ENCODE data around the gene TEDDM1.

TEDDM1 gene

DNA sequence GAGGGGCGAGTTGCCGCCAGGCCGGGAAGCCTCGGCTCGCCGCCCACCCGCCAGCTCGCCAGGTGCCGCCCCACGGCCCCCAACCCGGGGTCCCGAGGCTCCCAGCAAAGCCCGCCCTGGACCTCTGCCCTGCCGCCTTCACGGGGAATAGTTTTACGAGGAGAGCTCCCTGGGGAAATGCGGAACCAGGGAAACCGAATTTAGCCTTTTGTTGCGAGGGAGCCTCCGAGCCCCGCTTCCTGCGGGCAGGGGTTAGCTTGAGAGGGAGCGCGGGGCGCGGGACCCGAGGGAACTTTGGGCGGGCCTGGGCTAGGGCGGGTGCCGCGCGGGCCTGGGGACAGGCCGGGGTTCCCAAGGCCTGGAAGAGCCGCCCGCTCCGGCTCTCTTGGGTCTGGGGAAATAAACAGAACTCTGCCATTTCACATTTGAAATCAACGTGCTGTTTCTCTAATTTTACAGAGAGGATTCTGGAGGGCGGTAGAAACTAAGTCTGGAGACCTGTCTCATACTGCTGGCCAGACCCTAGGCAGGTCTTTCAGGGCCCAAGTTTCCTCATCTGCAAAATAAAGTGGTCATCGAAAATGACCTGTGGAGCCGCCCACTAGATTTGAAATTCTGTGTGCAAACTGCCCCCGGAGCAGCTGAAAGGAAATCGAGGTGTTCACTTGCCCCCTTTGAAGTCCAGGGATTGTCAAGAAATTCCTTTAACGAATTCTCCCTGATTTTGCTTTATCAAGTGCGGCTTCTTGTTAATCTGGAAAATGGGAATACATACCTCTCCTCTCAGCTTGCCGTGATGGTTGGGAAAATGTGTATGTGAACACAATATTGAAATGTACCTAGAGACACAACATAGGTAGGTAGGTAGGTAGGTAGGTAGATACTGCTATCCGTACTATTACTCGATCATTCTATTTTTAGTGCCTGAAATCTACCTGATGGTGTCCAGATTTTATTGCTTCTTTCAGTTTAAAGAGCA, 8.1 kb downstream of the TEDDM1 start:
- peak; percentile 65 to 80 for DNase-seq
- no peak for TF ChIP-seq GATA1 (IDR thresholded peaks at IDR 0.05; ENCODE audit: low read depth, low read length)
- TF ChIP-seq POLR2A (IDR thresholded peaks at IDR 0.05; ENCODE audit: low read length) = no peak

DNA sequence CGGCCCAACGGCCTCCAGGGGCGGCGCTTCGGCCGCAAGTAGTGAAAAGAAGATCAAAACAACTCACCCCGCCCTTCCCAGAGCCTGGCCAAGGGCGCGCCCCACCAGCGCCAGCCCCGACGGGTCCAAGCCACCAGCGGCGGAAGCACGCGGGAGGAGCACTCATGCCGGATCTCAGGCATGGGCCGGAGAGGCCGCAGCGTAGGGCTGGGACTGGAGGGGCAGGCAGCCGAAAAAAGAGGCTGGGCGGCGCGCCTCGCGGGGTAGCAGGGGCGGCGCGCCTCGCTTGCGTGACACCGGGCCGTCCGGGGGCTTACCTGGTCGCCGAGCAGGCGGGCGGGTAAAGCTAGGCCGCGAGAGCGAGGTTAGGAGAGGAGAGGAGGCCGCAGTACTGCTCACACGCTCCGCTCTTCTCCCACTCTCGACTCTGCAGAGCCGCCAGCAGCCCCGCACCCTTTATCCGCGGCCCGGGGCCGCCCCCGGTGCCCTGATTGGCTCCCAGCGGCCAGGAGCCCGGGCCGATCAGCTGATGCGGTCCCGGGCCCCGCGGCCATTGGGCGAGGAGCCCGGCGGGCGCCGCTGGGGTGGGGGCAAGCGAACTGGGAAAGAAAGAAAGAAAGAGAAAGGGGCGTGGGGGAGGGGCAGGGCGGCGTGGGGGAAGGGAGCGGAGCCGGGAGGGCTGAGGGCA, 9.0 kb downstream of the TEDDM1 start, which contains the start of gene GLUL:
GLUL (minus strand) TSS at position 429 of the 688 bp plus-strand sequence. CDS start 3,053 bp downstream, outside the sequence.
- DNase-seq = peak; percentile 93 to 95
- TF ChIP-seq GATA1 (IDR thresholded peaks at IDR 0.05; ENCODE audit: low read depth, low read length) = no peak
- TF ChIP-seq POLR2A (IDR thresholded peaks at IDR 0.05; ENCODE audit: low read length) = peak; percentile 100

DNA sequence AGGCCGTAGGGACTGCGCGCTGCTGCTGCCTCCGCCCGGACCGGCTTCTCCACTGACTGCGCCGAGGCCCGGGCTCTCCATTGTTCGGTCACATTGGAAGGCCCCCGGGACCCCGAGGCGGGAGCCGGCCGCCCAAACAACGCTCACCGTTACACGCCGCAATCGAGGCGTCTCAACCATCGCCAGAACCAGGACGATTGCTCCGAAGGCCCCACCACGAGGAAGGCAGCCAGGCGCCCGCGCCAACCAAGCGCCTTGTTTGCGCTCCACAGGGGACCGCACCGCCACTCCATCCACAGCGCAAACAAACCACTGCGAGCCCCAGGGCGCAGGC, 9.5 kb downstream of the TEDDM1 start:
- no peak for DNase-seq
- TF ChIP-seq GATA1 (IDR thresholded peaks at IDR 0.05; ENCODE audit: low read depth, low read length) = no peak
- TF ChIP-seq POLR2A (IDR thresholded peaks at IDR 0.05; ENCODE audit: low read length) = no peak

DNA sequence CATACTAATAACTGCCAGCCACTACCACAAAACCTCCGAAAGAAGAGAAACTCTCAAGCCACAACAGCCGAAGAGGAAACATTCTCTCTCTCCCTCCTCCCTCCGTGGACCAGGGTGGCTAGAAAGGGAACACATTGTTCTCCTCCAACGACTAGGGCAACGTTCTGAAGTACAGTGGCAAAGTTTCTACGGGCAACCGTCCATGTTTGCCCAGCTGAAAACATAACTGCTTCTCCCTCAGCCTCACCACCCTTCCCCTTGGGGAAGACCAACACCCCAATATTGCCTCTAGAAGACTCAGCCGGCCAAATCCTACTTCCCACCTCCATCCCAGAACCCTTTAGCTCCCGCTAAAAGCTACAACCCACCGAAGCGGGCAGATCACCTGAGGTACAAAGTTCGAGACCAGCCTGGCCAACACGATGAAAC, 10.8 kb downstream of the TEDDM1 start:
- DNase-seq = peak in 1 of 2 experiments; percentile 48
- no peak for TF ChIP-seq POLR2A (IDR thresholded peaks at IDR 0.05; ENCODE audit: low read length)
- no peak for TF ChIP-seq GATA1 (IDR thresholded peaks at IDR 0.05; ENCODE audit: low read depth, low read length)

DNA sequence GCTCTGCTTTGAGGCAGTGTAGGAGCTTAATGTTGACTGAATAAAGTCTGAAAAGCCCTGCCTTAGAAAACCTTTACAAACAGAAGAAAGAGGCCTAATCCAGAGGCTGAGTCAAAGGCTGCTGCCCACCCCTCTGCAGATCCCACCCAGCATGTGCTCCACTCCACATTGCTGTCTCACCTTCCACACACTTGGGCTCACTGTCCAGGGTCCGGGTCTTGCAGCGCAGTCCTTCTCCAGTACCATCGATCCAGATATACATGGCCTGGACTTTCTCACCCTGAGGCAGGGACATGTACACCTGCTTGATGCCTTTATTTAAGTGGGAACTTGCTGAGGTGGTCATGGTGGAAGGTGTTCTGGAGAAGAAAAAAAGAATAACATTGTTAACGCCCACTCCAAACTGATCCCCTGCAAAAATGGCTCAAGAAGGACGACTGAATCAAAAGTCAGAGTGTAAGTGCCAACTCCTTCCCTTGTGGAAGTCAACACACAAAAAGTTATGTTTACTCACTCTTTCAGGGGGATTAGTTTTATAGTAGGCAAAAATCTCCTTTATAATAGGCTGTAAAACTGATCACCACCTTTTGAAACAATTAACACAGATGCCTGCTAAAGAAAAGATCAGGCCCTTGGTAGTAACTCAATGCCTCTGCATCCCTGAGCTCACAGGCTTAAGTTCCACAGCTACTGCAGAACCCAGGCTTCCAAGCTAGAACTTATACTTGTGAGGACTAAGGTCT, 11.9 kb downstream of the TEDDM1 start:
- TF ChIP-seq POLR2A (IDR thresholded peaks at IDR 0.05; ENCODE audit: low read length) (no peak), GATA1 (IDR thresholded peaks at IDR 0.05; ENCODE audit: low read depth, low read length) (no peak)
- DNase-seq = peak in 1 of 2 experiments; percentile 42

DNA sequence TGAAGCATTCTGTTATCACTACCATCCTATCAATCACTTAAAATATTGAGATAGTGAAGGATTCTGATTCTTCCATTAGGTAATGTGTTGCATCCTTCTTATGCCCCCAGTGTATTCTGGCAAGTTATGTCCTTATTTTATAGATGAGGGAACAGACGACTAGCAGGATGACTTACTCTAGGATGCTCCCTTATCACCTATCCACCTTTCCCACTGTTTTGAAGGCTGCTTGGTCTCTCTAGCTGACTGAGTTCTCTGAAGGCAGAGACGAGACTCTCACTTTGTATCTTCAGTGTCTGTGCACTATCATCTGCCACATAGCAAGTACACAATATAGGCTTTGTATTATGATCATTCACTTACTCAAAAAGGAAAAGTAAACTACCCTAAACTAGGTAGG, 12.9 kb downstream of the TEDDM1 start:
- TF ChIP-seq GATA1 (IDR thresholded peaks at IDR 0.05; ENCODE audit: low read depth, low read length) (no peak), POLR2A (IDR thresholded peaks at IDR 0.05; ENCODE audit: low read length) (no peak)

DNA sequence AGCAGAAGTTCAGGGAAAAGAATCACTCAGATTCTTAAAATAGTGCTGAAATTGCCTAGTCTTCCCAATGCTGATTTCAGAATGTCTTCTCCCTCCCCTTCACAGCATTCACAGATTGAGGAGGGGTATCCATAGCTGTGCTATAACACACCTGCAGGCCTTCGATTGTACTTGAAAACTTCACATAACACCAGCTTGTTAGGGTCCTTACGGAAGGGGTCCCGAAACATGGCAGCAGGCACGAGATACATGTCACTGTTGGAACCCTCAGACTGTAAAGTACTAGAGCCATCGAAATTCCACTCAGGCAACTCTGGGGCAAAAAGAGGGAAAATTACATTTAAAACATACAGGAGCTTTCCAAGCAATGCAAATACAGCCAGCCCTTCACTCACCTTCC, 13.5 kb downstream of the TEDDM1 start:
- no peak for TF ChIP-seq POLR2A (IDR thresholded peaks at IDR 0.05; ENCODE audit: low read length)
- no peak for TF ChIP-seq GATA1 (IDR thresholded peaks at IDR 0.05; ENCODE audit: low read depth, low read length)
- DNase-seq = no peak

More for the DNA sequence above, 12.9 kb downstream of the TEDDM1 start:
- no peak for DNase-seq

DNA sequence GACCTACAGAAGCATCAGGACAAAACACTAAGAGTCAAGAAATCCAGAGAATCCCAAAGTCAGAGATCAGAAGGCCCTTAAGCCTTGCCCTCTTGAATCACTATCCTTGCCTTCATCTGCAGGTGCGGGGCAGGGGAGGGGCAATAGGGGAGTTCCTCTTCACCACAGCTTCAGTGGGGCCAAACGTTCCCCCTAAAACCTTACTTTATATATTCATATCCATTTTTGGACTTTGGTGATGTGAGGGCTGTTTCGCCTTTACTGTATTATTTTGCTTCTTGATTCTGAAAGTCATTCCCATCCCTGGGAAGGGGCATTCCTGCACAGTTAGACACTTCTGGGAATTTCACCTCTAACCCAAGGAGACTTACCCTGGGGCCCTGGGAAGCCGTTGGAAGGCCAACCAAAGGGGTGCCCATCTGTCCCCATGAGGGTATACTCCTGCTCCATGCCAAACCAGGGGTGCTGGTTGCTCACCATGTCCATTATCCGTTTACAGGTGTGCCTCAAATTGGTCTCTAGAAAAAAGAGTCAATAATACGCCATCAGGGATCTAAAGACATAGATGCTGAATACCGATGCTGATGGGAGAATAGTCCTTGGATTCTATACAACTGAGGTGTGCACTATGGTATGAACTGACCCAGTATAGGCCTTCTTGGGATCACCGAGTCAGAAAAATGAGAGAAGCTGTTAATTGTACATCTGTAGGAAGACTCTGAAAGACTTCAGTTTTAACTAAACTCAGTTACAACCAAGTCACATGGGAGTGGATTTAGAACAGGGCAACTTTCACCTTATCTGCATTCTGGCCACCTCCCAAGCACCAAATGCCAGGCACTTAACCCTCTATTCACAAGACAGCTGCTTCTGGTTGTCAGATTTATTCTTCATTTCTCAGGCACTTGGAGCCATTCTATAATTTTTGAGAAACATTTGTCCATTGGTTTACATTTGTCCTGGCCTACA, 14.3 kb downstream of the TEDDM1 start:
- TF ChIP-seq POLR2A (IDR thresholded peaks at IDR 0.05; ENCODE audit: low read length) (no peak), GATA1 (IDR thresholded peaks at IDR 0.05; ENCODE audit: low read depth, low read length) (no peak)
- peak; percentile 27 to 39 for DNase-seq

DNA sequence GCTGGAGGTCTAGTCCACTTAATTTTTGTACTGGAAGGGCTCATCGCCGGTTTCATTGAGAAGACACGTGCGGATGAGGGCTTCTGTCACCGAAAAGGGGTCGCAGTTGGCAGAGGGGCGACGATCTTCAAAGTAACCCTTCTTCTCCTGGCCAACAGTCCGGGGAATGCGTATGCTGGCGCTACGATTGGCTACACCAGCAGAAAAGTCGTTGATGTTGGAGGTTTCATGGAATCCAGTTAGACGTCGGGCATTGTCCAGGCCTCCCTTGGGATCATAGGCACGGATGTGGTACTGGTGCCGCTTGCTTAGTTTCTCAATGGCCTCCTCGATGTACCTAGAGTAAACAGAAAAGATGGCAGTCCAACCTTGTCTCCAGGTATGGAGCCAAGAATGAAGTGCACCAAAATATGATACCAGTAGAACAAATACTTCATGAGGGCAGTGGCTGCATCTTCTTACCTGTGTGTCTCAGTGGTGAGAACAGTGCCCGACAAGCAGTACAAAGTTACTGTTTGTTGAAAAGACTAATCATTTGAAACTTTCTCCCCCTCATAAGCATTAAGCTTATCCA, 16.0 kb downstream of the TEDDM1 start:
- no peak for TF ChIP-seq POLR2A (IDR thresholded peaks at IDR 0.05; ENCODE audit: low read length)
- no peak for TF ChIP-seq GATA1 (IDR thresholded peaks at IDR 0.05; ENCODE audit: low read depth, low read length)
- no peak for DNase-seq

DNA sequence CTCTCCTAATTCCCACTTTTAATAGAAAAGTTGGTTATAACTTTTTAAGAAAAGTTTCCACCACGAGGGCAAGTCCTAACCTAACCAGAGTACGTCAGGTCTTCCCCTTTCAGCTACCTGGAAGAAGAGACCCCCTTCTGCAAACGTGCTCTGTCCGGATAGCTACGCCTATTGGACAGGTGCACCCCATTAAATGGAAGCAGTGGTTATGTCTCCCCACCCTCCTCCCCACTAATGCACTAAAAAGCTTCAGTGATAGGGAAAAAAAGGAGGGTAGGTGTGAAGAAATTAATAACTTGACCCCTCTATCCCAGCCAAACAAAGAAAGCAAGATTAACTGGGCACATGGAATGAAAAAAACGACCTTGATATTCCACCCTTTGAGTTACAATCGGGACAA, 16.5 kb downstream of the TEDDM1 start:
- TF ChIP-seq GATA1 (IDR thresholded peaks at IDR 0.05; ENCODE audit: low read depth, low read length) = no peak
- peak; percentile 23 for TF ChIP-seq POLR2A (IDR thresholded peaks at IDR 0.05; ENCODE audit: low read length)

DNA sequence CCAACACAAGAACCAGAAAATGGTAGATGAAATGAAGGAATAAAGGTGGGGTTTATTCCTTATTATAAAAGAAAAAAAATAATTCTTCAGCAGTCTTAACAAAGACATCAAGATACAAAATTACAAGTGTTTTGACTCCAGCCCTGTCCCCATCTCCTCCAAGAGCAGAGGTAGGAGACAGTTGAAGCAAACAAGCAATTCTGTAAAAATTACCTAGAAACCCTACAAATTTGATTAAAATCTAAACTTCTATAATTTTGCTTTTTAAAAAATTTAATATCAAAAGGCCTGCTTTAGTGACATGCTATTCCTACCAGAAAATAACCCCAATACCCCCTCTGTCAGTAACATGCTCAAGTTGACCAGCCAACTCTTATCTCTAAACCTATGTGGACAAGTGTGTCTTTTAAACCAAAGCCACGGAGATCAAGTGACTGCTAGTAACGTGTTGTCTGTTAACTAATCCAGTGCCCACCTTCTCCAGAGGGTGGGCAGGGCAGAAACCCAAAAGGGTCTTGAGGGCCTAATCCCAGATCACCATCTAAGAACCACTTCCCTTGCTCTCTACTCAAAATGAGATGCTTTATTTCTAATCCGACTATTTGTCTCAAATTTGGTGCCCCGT, 17.3 kb downstream of the TEDDM1 start:
- TF ChIP-seq POLR2A (IDR thresholded peaks at IDR 0.05; ENCODE audit: low read length) = peak; percentile 12
- TF ChIP-seq GATA1 (IDR thresholded peaks at IDR 0.05; ENCODE audit: low read depth, low read length) = no peak
- DNase-seq = no peak

More for the DNA sequence above, 16.5 kb downstream of the TEDDM1 start:
- DNase-seq = no peak

All from erythroblast (primary cell).